Neural crest cell (in vitro differentiated cells): ENCODE results near the gene DGUOK. TPM values are rescaled to one million over a fixed set of nuclear protein-coding genes. Genes with fewer than 3 reads are reported as not detected.
A peak's percentile ranks its signal among the peaks of the same experiment; 100 is the strongest.

Source experiments
- DNase-seq: peaks from one replicate; pipeline ENCODE4 v3.0.0; 2021; ENCODE audit warnings: low read depth, mixed read lengths, low spot score
- H3K27ac Mint-ChIP-seq: one replicate; pipeline ENCODE4 v1.8.0; 2021; ENCODE audit warnings: mild to moderate bottlenecking, mixed read lengths; ENCODE audit not compliant: unreplicated experiment
- H3K27me3 Mint-ChIP-seq: 2 replicates; pipeline ENCODE4 v1.8.0; 2021; ENCODE audit warnings: low read depth, mild to moderate bottlenecking, mixed read lengths
- H3K36me3 Mint-ChIP-seq: 2 replicates; pipeline ENCODE4 v1.8.0; 2021; ENCODE audit warnings: low read depth, mild to moderate bottlenecking, mixed read lengths
- H3K4me1 Mint-ChIP-seq: 2 replicates; pipeline ENCODE4 v1.8.0; 2021; ENCODE audit warnings: mixed read lengths
- H3K4me3 Mint-ChIP-seq: one replicate; pipeline ENCODE4 v1.8.0; 2021; ENCODE audit warnings: mild to moderate bottlenecking, mixed read lengths
- H3K9me3 Mint-ChIP-seq: 2 replicates; pipeline ENCODE4 v1.8.0; 2021; ENCODE audit warnings: mixed read lengths
- total RNA-seq: library from RNA; stranded (reverse); gene quantifications from 2 replicates; pipeline ENCODE4 v1.2.1, GENCODE V29; 2021
- TF ChIP-seq, protein P1 (sequence below): fragments of 200-600 bp; sonication (generic); conservative IDR thresholded peaks from 2 replicates; pipeline ENCODE4 v1.5.0; 2021; ENCODE audit warnings: antibody characterized with exemption, mild to moderate bottlenecking

The DGUOK gene
- total RNA-seq, 1 donor from 2014 or later = 100 TPM

DNA sequence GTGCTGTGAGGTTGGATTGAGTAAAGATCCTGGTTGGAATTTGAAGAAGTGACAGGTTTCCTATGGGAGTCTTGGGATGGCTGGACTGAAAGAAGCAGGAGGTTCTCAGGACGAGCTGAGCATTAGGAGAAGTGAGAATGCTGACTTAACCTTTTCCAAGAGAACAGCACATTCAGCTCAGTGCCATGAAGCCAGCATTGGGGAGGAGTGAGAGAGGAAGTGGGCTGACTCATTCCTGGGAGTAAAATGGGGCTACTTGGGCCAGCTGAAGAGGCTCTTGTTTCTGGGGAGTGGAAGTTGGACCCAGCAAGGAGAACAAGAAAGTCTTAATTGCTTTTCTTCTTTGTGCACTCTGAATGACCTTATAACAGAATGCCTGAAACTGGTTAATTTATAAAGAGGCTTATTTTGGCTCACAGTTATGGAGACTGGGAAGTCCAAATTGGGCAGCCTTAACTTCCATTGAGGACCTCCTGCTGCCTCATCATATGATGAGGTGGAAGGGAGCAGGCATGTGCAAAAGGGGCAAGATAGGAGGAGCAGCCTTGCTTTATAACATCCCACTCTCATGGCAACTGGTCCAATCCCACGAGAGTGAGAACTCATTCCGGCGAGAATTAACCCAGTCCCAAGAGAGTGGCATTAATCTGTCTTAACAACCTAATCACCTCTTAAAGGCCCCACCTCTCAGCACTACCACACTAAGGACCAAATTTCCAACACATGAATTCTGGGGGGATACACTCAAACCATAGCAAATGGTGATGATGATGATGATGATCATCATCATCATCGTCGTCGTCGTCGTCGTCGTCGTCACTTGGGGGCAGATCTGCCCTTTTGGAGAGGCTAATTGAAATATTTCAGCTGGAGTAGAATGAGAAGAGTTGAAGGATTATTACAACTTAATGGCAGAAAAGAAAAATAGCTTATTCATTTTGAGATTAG lies 26.1 kb downstream of the DGUOK start:
- no peaks in the 10 kb centered on the region for H3K4me1 Mint-ChIP-seq
- DNase-seq = no peak
- H3K9me3 Mint-ChIP-seq = no peaks in the 10 kb centered on the region
- TF ChIP-seq, protein P1, sequence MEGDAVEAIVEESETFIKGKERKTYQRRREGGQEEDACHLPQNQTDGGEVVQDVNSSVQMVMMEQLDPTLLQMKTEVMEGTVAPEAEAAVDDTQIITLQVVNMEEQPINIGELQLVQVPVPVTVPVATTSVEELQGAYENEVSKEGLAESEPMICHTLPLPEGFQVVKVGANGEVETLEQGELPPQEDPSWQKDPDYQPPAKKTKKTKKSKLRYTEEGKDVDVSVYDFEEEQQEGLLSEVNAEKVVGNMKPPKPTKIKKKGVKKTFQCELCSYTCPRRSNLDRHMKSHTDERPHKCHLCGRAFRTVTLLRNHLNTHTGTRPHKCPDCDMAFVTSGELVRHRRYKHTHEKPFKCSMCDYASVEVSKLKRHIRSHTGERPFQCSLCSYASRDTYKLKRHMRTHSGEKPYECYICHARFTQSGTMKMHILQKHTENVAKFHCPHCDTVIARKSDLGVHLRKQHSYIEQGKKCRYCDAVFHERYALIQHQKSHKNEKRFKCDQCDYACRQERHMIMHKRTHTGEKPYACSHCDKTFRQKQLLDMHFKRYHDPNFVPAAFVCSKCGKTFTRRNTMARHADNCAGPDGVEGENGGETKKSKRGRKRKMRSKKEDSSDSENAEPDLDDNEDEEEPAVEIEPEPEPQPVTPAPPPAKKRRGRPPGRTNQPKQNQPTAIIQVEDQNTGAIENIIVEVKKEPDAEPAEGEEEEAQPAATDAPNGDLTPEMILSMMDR = no peak
- H3K36me3 Mint-ChIP-seq = peaks cover 31% of the 10 kb centered on the region
- H3K27ac Mint-ChIP-seq = peak overlapping the region; percentile 88
- no peaks in the 10 kb centered on the region for H3K27me3 Mint-ChIP-seq
- H3K4me3 Mint-ChIP-seq = no peak overlapping the region

- H3K27me3 Mint-ChIP-seq = no peaks in the 10 kb centered on the region
Observed at GRCh38 chr2:73956218-73956865, 29.7 kb downstream of the DGUOK start.

GRCh38 chr2:73961274-73961673 lies 34.6 kb downstream of the DGUOK start:
- no peak overlapping the region for H3K4me3 Mint-ChIP-seq
- H3K9me3 Mint-ChIP-seq = peaks cover 6% of the 10 kb centered on the region
- peaks cover 29% of the 10 kb centered on the region for H3K36me3 Mint-ChIP-seq

More at GRCh38 chr2:73956218-73956865, 29.7 kb downstream of the DGUOK start:
- DNase-seq = no peak
- no peak overlapping the region for H3K27ac Mint-ChIP-seq
- H3K4me3 Mint-ChIP-seq = no peak overlapping the region
- H3K36me3 Mint-ChIP-seq = peaks cover 38% of the 10 kb centered on the region
- TF ChIP-seq, protein P1 = no peak
- H3K9me3 Mint-ChIP-seq = no peaks in the 10 kb centered on the region
- no peaks in the 10 kb centered on the region for H3K4me1 Mint-ChIP-seq

GRCh38 chr2:73961823-73962615 lies 35.3 kb downstream of the DGUOK start:
- Mint-ChIP-seq H3K27me3 (no peaks in the 10 kb centered on the region), H3K36me3 (peaks cover 26% of the 10 kb centered on the region), H3K9me3 (peaks cover 6% of the 10 kb centered on the region), H3K27ac (no peak overlapping the region), H3K4me3 (no peak overlapping the region), H3K4me1 (no peaks in the 10 kb centered on the region)
- TF ChIP-seq, protein P1 = no peak
- no peak for DNase-seq

More at GRCh38 chr2:73961274-73961673, 34.6 kb downstream of the DGUOK start:
- Mint-ChIP-seq H3K27ac (no peak overlapping the region), H3K4me1 (no peaks in the 10 kb centered on the region), H3K27me3 (no peaks in the 10 kb centered on the region)
- TF ChIP-seq, protein P1 = no peak
- no peak for DNase-seq

GRCh38 chr2:73962798-73963197 lies 36.1 kb downstream of the DGUOK start:
- peaks cover 6% of the 10 kb centered on the region for H3K9me3 Mint-ChIP-seq
- H3K4me1 Mint-ChIP-seq = no peaks in the 10 kb centered on the region
- H3K36me3 Mint-ChIP-seq = peaks cover 24% of the 10 kb centered on the region
- no peak for DNase-seq
- TF ChIP-seq, protein P1 = no peak
- no peak overlapping the region for H3K27ac Mint-ChIP-seq
- no peaks in the 10 kb centered on the region for H3K27me3 Mint-ChIP-seq
- no peak overlapping the region for H3K4me3 Mint-ChIP-seq
